Measurements from ENCODE around the gene TAS1R2. TPM values are rescaled to one million over a fixed set of nuclear protein-coding genes. Genes with fewer than 3 reads are reported as not detected.
A peak's percentile ranks its signal among the peaks of the same experiment; 100 is the strongest.

TAS1R2 gene
- total and polyA plus RNA-seq, 9 of the 15 experiments (the other 6 are each of a cell fraction or from before 2014, with no cell fraction given): not detected

MicroRNAs encoded within 50 kb of the gene (microRNA counts, 767-probe panel; counts per million panel counts)
- 1,344 counts per million, percentile 32 among the panel's probes with 10 or more counts for microRNA hsa-miR-1290

Small RNAs within 50 kb of the gene (microRNA-seq; reads per million reads assigned to microRNA genes)
- gene MIR1290 (ENCODE audit: borderline microRNAs expressed): not detected
- 0.36 reads per million for gene MIR4695 (ENCODE audit: borderline microRNAs expressed)

Small RNAs within 50 kb of the gene (small RNA-seq; reads per million reads assigned to genes)
- gene MIR1290 (not detected), gene MIR4695 (not detected)

Other genes starting within 250 kb of the TAS1R2 start
- gene PAX7, start 228.8 kb downstream of the TAS1R2 start, total RNA-seq (2014; rRNA removed): not detected in 2 replicates
- not detected in 2 replicates for gene PAX7, start 228.8 kb downstream of the TAS1R2 start, total RNA-seq (2014; rRNA removed; fragmentation: Illumina TruSeq; extraction: Trizol)
- not detected in 2 replicates for gene PAX7, start 228.8 kb downstream of the TAS1R2 start, total RNA-seq (2015; rRNA removed; fragmentation: Illumina TruSeq; extraction: Trizol)
- not detected in 2 replicates for gene PAX7, start 228.8 kb downstream of the TAS1R2 start, total RNA-seq (2021)
- gene PAX7, start 228.8 kb downstream of the TAS1R2 start, polyA plus RNA-seq (2011; rRNA removed): not detected in 2 replicates
- not detected in 2 replicates for gene PAX7, start 228.8 kb downstream of the TAS1R2 start, polyA plus RNA-seq (2014; fragmentation: Illumina TruSeq; extraction: Trizol)
- not detected for gene PAX7, start 228.8 kb downstream of the TAS1R2 start, polyA plus RNA-seq (2014; fragmentation: Nextera tagmentation; extraction: Ambion mirVana)
- not detected in 2 replicates for gene PAX7, start 228.8 kb downstream of the TAS1R2 start, polyA plus RNA-seq (2014; rRNA removed)
- gene ALDH4A1, start 42.9 kb upstream of the TAS1R2 start, total RNA-seq (2014; rRNA removed): 27.2 and 28.7 TPM in 2 replicates
- 4.8 and 6.7 TPM in 2 replicates for gene ALDH4A1, start 42.9 kb upstream of the TAS1R2 start, total RNA-seq (2014; rRNA removed; fragmentation: Illumina TruSeq; extraction: Trizol)
- gene ALDH4A1, start 42.9 kb upstream of the TAS1R2 start, total RNA-seq (2015; rRNA removed; fragmentation: Illumina TruSeq; extraction: Trizol): 16.6 and 17.0 TPM in 2 replicates
- 29.2 and 31.4 TPM in 2 replicates for gene ALDH4A1, start 42.9 kb upstream of the TAS1R2 start, total RNA-seq (2021)
- gene ALDH4A1, start 42.9 kb upstream of the TAS1R2 start, polyA plus RNA-seq (2011; rRNA removed): 18.8 and 22.1 TPM in 2 replicates
- gene ALDH4A1, start 42.9 kb upstream of the TAS1R2 start, polyA plus RNA-seq (2014; fragmentation: Illumina TruSeq; extraction: Trizol): 15.2 and 21.6 TPM in 2 replicates
- gene ALDH4A1, start 42.9 kb upstream of the TAS1R2 start, polyA plus RNA-seq (2014; fragmentation: Nextera tagmentation; extraction: Ambion mirVana): under 1 TPM; 0.27 to 0.73 TPM
- gene ALDH4A1, start 42.9 kb upstream of the TAS1R2 start, polyA plus RNA-seq (2014; rRNA removed): 31.2 and 34.3 TPM in 2 replicates
- 0.32 and 0.37 TPM in 2 replicates for gene IFFO2, start 97.0 kb upstream of the TAS1R2 start, total RNA-seq (2014; rRNA removed)
- gene IFFO2, start 97.0 kb upstream of the TAS1R2 start, total RNA-seq (2014; rRNA removed; fragmentation: Illumina TruSeq; extraction: Trizol): 0.15 and 0.26 TPM in 2 replicates
- 0.38 and 0.40 TPM in 2 replicates for gene IFFO2, start 97.0 kb upstream of the TAS1R2 start, total RNA-seq (2015; rRNA removed; fragmentation: Illumina TruSeq; extraction: Trizol)
- 0.67 and 1.0 TPM in 2 replicates for gene IFFO2, start 97.0 kb upstream of the TAS1R2 start, total RNA-seq (2021)
- 0.20 and 0.49 TPM in 2 replicates for gene IFFO2, start 97.0 kb upstream of the TAS1R2 start, polyA plus RNA-seq (2011; rRNA removed)
- 0.49 and 0.51 TPM in 2 replicates for gene IFFO2, start 97.0 kb upstream of the TAS1R2 start, polyA plus RNA-seq (2014; fragmentation: Illumina TruSeq; extraction: Trizol)
- not detected for gene IFFO2, start 97.0 kb upstream of the TAS1R2 start, polyA plus RNA-seq (2014; fragmentation: Nextera tagmentation; extraction: Ambion mirVana)
- gene IFFO2, start 97.0 kb upstream of the TAS1R2 start, polyA plus RNA-seq (2014; rRNA removed): 0.44 and 0.50 TPM in 2 replicates